Fibroblast of the aortic adventitia (primary cell): Measurements from ENCODE around the gene GPT2. TPM values are rescaled to one million over a fixed set of nuclear protein-coding genes. Genes with fewer than 3 reads are reported as not detected.

Experiments
- DNase-seq: peaks from one replicate; pipeline ENCODE4 v3.0.0-alpha.2; 2010; ENCODE audit warnings: low read depth
- H3K4me3 ChIP-seq: 2 replicates; pipeline ENCODE4 v1.5.1; 2011; ENCODE audit warnings: low read depth, mild to moderate bottlenecking, control low read depth, low read length, moderate library complexity
- CTCF ChIP-seq: IDR thresholded peaks from 2 replicates; pipeline ENCODE4 v1.5.1; 2011; ENCODE audit warnings: mild to moderate bottlenecking, low read length, control low read depth, inconsistent platforms; ENCODE audit not compliant: insufficient read depth
- total RNA-seq: library from RNA; depleted of rRNA; stranded (reverse); fragments of >200 nt; gene quantifications from 2 replicates; pipeline ENCODE4 v1.2.3, GENCODE V29; 2012; ENCODE audit warnings: low replicate concordance

The GPT2 gene
- total RNA-seq, 1 donor, result 9.7 TPM

- DNase-seq, result no peak
- H3K4me3 ChIP-seq, result peak overlapping the region; percentile 93
- TF ChIP-seq CTCF, result no peak
These were observed 841 bp upstream of the GPT2 start for GRCh38 chr16:46883353-46883689.

- no peak for DNase-seq
- no peak for TF ChIP-seq CTCF
- peak overlapping the region; percentile 93 for H3K4me3 ChIP-seq
These were observed 541 bp downstream of the GPT2 start for GRCh38 chr16:46884513-46885293.

GRCh38 chr16:46885960-46886763 is 2.0 kb downstream of the GPT2 start:
- no peak overlapping the region for H3K4me3 ChIP-seq
- no peak for DNase-seq
- no peak for TF ChIP-seq CTCF

GRCh38 chr16:46886764-46887523 is 2.8 kb downstream of the GPT2 start:
- no peak for DNase-seq
- no peak for TF ChIP-seq CTCF
- H3K4me3 ChIP-seq, result no peak overlapping the region

GRCh38 chr16:46887524-46887854 is 3.3 kb downstream of the GPT2 start:
- DNase-seq, result no peak
- TF ChIP-seq CTCF, result no peak
- no peak overlapping the region for H3K4me3 ChIP-seq

GRCh38 chr16:46889245-46889941 is 5.2 kb downstream of the GPT2 start:
- no peak for DNase-seq
- no peak for TF ChIP-seq CTCF
- H3K4me3 ChIP-seq, result no peak overlapping the region
